SK-N-SH treated with all-trans-retinoic acid at 6 μM for 48 hours (cell line): ENCODE results near the gene DNMT3L.

ENCODE experiments used
- GLIS3 ChIP-seq: fragments of 250-450 bp; sonication (Bioruptor Pico); IDR thresholded peaks from 2 replicates; pipeline ENCODE4 v1.5.0; 2020; ENCODE audit warnings: mild to moderate bottlenecking, moderate library complexity
- PATZ1 ChIP-seq: fragments of 250-450 bp; sonication (Bioruptor Pico); IDR thresholded peaks from 2 replicates; pipeline ENCODE4 v1.8.0; 2020; ENCODE audit warnings: mild to moderate bottlenecking, moderate library complexity, borderline replicate concordance
- RARB ChIP-seq: fragments of 250-450 bp; sonication (Bioruptor Pico); IDR thresholded peaks from 2 replicates; pipeline ENCODE4 v1.8.0; 2021; ENCODE audit warnings: mild to moderate bottlenecking, moderate library complexity
- TOX ChIP-seq: fragments of 250-450 bp; sonication (Bioruptor Pico); IDR thresholded peaks from 2 replicates; pipeline ENCODE4 v1.8.0; 2021; ENCODE audit warnings: mild to moderate bottlenecking, moderate library complexity, borderline replicate concordance
- ZFP3 ChIP-seq: fragments of 250-450 bp; sonication (Bioruptor Pico); IDR thresholded peaks from 2 replicates; pipeline ENCODE4 v1.5.0; 2020; ENCODE audit warnings: mild to moderate bottlenecking, moderate library complexity
- ZNF70 ChIP-seq: fragments of 450-650 bp; formaldehyde crosslinking; IDR thresholded peaks from 2 replicates; pipeline ENCODE4 v1.5.0; 2020; ENCODE audit warnings: mild to moderate bottlenecking, moderate library complexity
- ZNF8 ChIP-seq: fragments of 450-650 bp; formaldehyde crosslinking; IDR thresholded peaks from 2 replicates; pipeline ENCODE4 v1.5.0; 2020; ENCODE audit warnings: mild to moderate bottlenecking, moderate library complexity

DNA sequence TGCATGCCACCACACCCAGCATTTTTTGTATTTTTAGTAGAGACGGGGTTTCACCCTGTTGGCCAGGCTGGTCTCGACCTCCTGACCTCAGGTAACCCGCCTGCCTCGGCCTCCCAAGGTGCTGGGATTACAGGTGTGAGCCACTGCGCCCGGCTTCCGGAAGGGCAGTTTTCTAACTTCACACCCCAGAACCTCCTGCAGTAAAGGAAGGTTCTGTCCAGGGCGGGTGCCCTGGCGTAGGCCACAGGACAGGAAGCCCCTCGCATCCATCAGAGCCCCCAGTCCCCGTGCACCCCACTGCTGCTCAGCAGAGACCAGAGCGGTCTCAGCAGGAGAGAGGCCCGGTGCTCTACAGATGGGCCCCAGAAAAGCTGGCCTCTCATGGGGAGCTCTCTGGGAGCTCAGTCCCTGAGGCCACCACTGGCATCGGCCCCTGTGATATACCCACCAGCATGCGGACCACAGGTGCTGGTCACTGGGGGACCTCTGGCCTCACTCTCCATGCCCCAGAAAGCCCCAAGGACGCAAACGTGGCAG, 4.1 kb upstream of the DNMT3L start:
- no peak for TF ChIP-seq RARB (CRISPR knock-in tag)
- TF ChIP-seq GLIS3 (CRISPR knock-in tag): no peak
- no peak for TF ChIP-seq ZNF70 (CRISPR knock-in tag)
- TF ChIP-seq TOX (CRISPR knock-in tag): no peak
- no peak for TF ChIP-seq PATZ1 (CRISPR knock-in tag)
- no peak for TF ChIP-seq ZNF8 (CRISPR knock-in tag)
- TF ChIP-seq ZFP3 (CRISPR knock-in tag): no peak
